Common myeloid progenitor, CD34-positive (primary cell): ENCODE data around the gene PMP22.

Source experiments
- CTCF ChIA-PET: fragments of 350-600 bp; sonication (Branson Sonifier 250); formaldehyde crosslinking; loops from one replicate; lab custom pipeline; 2021; ENCODE audit warnings: antibody characterized with exemption; lab: Charles Lee
- POLR2A ChIA-PET: fragments of 350-600 bp; sonication (Branson Sonifier 250); formaldehyde crosslinking; loops from one replicate; lab custom pipeline; 2021; ENCODE audit warnings: antibody characterized with exemption; lab: Charles Lee
- DNase-seq, 3 donors: peaks; one replicate each; pipeline versions ENCODE4 v3.0.0 to v3.0.0-alpha.2; 2013
- H3K27ac ChIP-seq, 2 experiments: 1 replicate in 1 of 2; 2 replicates in 1 of 2; pipeline ENCODE4 v1.7.0; 2013; ENCODE audit warnings: inconsistent platforms in 2 of 2, low read length in 2 of 2, mild to moderate bottlenecking in 2 of 2, low read depth in 1 of 2, moderate library complexity in 1 of 2; ENCODE audit not compliant: severe bottlenecking in 2 of 2, insufficient read depth in 1 of 2, poor library complexity in 1 of 2
- H3K27me3 ChIP-seq, 5 experiments: replicated peaks in 2 of 5; 1 replicate in 3 of 5; 2 replicates in 2 of 5; pipeline versions ENCODE4 v1.6.1 to v1.7.0; 2013; ENCODE audit warnings: low read length in 4 of 5, mild to moderate bottlenecking in 2 of 5, moderate library complexity in 2 of 5, inconsistent platforms in 1 of 5; ENCODE audit not compliant: insufficient read depth in 5 of 5, control insufficient read depth in 4 of 5
- H3K36me3 ChIP-seq, 4 experiments: 1 replicate in 2 of 4; 2 replicates in 2 of 4; pipeline versions ENCODE4 v1.6.1 to v1.7.0; 2013; ENCODE audit warnings: low read length in 3 of 4, control low read depth in 1 of 4, mild to moderate bottlenecking in 1 of 4; ENCODE audit not compliant: control insufficient read depth in 4 of 4, insufficient read depth in 4 of 4
- H3K4me1 ChIP-seq, 4 experiments: 1 replicate in 3 of 4; 2 replicates in 1 of 4; pipeline versions ENCODE4 v1.6.1 to v1.7.1; 2013; ENCODE audit warnings: low read length in 3 of 4, mild to moderate bottlenecking in 3 of 4, control low read depth in 1 of 4, inconsistent platforms in 1 of 4, moderate library complexity in 1 of 4; ENCODE audit not compliant: control insufficient read depth in 4 of 4, insufficient read depth in 4 of 4; ENCODE audit errors: control extremely low read depth in 1 of 4
- H3K4me3 ChIP-seq, 7 experiments: 1 replicate in 4 of 7; 2 replicates in 3 of 7; pipeline versions ENCODE4 v1.5.1 to v1.7.0; 2013; ENCODE audit warnings: mild to moderate bottlenecking in 7 of 7, low read length in 6 of 7, moderate library complexity in 6 of 7, inconsistent platforms in 2 of 7, low read depth in 2 of 7, control low read depth in 1 of 7; ENCODE audit not compliant: insufficient read depth in 4 of 7, control insufficient read depth in 1 of 7; ENCODE audit errors: extremely low read depth in 1 of 7
- H3K9me3 ChIP-seq, 5 experiments: 1 replicate in 4 of 5; 2 replicates in 1 of 5; pipeline versions ENCODE4 v1.6.1 to v1.7.1; 2013; ENCODE audit warnings: low read length in 4 of 5, mild to moderate bottlenecking in 2 of 5, inconsistent platforms in 1 of 5, low read depth in 1 of 5, moderate library complexity in 1 of 5; ENCODE audit not compliant: control insufficient read depth in 4 of 5, insufficient read depth in 2 of 5; ENCODE audit errors: control extremely low read depth in 1 of 5
- WGBS: methylation state at CpG from one replicate; pipeline ENCODE4 v1.1.5; 2013; ENCODE audit not compliant: insufficient coverage; 5-methylcytosine and 5-hydroxymethylcytosine counted together

Gene PMP22

DNA sequence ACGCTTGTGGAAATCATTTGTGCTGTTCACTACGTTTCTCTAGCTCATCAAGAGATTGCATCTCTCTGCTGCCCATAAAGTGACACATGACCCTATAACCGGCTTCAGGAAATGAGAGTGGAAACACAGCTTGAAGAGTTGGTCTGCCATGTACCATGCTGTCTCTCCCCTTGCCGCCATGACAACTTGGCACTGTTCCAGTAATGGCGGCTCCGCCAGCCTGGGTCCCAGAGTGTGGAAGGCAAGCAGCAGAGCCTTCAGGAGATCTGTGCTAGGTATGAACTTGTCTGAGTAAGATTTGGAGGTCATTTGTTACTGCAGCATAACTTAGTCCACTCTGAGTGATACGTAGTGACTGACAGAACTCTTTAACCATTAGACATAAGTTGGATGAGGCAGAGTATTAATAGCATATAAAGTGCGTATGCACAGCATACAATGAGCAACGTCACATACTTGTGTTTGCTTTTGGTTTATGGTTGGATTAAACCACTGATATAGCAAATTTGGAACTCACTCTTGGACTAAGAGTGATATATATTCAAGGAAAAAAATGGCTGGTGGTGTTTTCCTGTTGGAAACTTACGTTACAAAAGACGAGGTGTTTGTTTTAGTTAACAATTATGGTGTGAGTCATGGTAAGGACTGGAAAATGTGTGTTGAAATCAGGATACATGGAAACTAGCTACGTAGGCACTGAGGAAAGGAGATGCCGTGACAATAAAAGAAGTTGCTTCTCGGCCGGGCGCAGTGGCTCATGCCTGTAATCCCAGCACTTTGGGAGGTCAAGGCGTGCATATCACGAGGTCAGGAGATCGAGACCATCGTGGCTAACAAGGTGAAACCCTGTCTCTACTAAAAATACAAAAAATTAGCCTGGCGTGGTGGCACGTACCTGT is 24.4 kb upstream of the PMP22 start:
- WGBS: 83% methylated on average over 11 of the region's 22 CpGs
- ChIA-PET CTCF (no interaction called here), POLR2A (no interaction called here)
- peaks cover 0 to 2% (median 0%) of the 10 kb centered on the region in 5 experiments for H3K27me3 ChIP-seq
- H3K36me3 ChIP-seq: no peaks in the 10 kb centered on the region
- H3K27ac ChIP-seq: no peak overlapping the region
- H3K4me1 ChIP-seq: no peaks in the 10 kb centered on the region
- H3K9me3 ChIP-seq: peaks cover 0 to 1% (median 0%) of the 10 kb centered on the region in 5 experiments
- DNase-seq: no peak
- H3K4me3 ChIP-seq: no peak overlapping the region

DNA sequence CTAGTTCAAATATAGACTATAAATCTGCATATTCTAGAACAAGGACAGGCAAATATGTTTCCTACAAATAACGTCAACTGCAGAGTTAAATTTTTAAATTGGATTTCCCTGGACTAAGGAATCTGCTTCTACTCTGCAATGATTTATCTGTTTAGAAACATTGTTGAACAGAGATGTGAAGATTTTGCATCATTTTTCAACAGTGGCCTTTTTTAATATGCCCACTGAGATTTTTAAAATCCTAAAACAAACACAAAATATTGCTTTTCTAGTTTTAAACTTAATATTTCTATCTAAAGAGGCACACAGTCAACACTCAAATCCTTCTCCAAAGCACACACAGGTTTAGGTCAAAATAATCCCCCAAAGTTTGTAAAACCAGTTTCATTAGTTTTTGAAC is 23.7 kb upstream of the PMP22 start:
- peaks cover 0 to 1% (median 0%) of the 10 kb centered on the region in 5 experiments for H3K9me3 ChIP-seq
- H3K4me1 ChIP-seq: no peaks in the 10 kb centered on the region
- POLR2A ChIA-PET: no interaction called here
- H3K36me3 ChIP-seq: no peaks in the 10 kb centered on the region
- H3K4me3 ChIP-seq: no peak overlapping the region
- DNase-seq: no peak
- no CpG with 5 or more reads among the region's 1 CpG for WGBS
- CTCF ChIA-PET: no interaction called here
- no peak overlapping the region for H3K27ac ChIP-seq
- peaks cover 0 to 2% (median 0%) of the 10 kb centered on the region in 5 experiments for H3K27me3 ChIP-seq

DNA sequence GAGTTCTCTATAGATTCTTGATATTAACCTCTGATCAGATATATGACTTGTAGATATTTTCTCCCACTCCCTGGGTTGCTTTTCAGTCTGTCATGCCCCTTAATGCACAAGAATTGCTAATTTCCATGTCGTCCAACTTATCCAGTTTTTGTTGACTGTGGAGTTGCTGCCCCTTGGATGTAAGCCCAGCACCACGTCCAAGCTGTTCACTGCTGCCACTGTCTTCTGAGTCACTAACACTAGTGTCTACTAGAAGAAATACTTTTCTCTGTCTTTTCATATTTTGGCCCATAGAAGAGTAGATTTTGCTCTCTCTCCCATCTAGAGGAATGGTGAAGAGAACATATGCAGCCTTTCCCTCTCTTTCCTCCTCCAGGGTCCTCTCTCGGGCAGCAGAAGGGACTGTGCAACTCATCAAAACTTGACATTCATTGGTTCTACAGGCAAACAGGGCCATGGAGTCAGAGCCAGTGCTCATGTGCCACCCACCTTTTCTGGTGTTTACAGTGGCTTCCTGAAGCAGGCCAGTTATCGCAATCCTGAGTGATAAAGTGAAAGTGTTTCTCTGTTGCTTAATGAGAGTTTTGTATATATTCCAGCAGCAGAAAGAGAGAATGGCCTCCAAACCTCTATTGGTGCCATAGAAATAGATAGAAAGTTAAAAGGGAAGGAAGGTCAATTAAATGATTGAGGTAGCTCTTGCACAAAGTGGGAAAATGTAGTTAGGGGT is 22.6 kb upstream of the PMP22 start:
- H3K9me3 ChIP-seq: peaks cover 0 to 3% (median 1%) of the 10 kb centered on the region in 5 experiments
- POLR2A ChIA-PET: no interaction called here
- H3K36me3 ChIP-seq: no peaks in the 10 kb centered on the region
- DNase-seq: no peak
- peaks cover 0 to 3% (median 0%) of the 10 kb centered on the region in 5 experiments for H3K27me3 ChIP-seq
- H3K4me1 ChIP-seq: no peaks in the 10 kb centered on the region
- no peak overlapping the region for H3K4me3 ChIP-seq
- 93% methylated on average over 4 of the region's 4 CpGs for WGBS
- CTCF ChIA-PET: no interaction called here
- no peak overlapping the region for H3K27ac ChIP-seq

DNA sequence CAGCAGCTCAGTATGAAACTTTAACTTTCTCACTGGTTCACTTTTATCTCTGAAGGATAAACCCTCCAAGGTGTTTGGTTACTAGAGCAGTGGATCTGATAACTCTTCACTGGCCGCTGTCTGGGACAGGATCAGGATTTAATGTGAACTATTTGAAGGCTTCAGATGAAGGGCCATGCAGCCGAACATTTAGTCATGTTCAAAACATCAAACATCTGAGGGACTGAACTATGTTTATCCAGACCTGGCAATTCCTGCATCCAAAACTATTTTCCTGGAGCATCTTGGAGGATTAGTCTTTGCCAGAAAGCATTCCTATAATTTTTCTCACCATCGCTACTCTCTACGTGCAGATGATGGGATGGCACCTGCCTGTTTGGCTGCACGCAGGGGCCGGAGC is 20.3 kb upstream of the PMP22 start:
- Histone ChIP-seq H3K4me1 (no peaks in the 10 kb centered on the region), H3K27me3 (peaks cover 0 to 4% (median 2%) of the 10 kb centered on the region in 5 experiments), H3K27ac (no peak overlapping the region), H3K9me3 (peaks cover 0 to 3% (median 1%) of the 10 kb centered on the region in 5 experiments), H3K4me3 (no peak overlapping the region), H3K36me3 (no peaks in the 10 kb centered on the region)
- ChIA-PET CTCF (no interaction called here), POLR2A (no interaction called here)
- 94% methylated on average over 6 of the region's 6 CpGs for WGBS
- no peak for DNase-seq

DNA sequence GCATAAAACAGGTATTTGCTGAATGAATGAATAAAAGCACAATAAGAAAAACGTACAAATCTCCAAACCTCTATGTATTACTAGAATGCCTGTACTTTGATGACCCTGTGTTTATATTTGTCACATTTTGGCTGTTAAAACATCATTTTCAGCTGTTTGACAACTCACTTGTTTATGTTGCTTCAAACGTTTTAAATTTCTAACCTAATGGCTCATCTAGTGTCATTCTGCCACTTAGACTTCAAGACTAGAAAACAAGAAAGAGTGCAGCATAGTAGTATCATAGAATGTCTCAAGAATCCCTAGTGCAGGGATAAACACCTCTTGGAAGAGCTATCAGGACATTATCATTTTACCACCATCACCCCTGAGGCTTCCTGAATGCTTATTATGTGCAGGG is 19.4 kb upstream of the PMP22 start:
- H3K9me3 ChIP-seq: peaks cover 0 to 3% (median 1%) of the 10 kb centered on the region in 5 experiments
- no peak overlapping the region for H3K27ac ChIP-seq
- H3K4me1 ChIP-seq: no peaks in the 10 kb centered on the region
- H3K36me3 ChIP-seq: no peaks in the 10 kb centered on the region
- peaks cover 0 to 6% (median 2%) of the 10 kb centered on the region in 5 experiments for H3K27me3 ChIP-seq
- no peak for DNase-seq
- H3K4me3 ChIP-seq: no peak overlapping the region
- WGBS: 57% methylated on average over 1 of the region's 2 CpGs
- CTCF ChIA-PET: no interaction called here
- POLR2A ChIA-PET: no interaction called here

DNA sequence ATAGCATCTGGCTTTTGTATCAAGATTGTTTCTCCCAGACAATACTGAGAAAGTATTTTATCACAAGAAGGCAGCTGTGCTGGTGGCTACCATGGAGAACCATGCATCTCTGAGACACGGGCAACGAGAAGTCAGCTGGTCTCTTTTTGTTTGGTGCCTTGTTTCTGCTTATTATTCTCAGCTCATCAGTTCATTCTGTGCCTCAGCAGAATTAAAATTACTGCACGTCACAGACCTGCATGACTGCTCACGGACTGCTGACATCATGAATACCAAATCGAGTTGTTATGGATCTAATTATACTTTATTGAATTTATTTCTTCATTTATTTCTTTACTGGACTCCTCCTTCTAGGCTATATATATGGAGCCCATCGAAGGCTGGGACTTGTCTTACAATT is 19.0 kb upstream of the PMP22 start:
- Histone ChIP-seq H3K4me3 (no peak overlapping the region), H3K27me3 (peaks cover 0 to 6% (median 2%) of the 10 kb centered on the region in 5 experiments), H3K27ac (no peak overlapping the region), H3K9me3 (peaks cover 0 to 3% (median 1%) of the 10 kb centered on the region in 5 experiments), H3K4me1 (no peaks in the 10 kb centered on the region), H3K36me3 (no peaks in the 10 kb centered on the region)
- WGBS: 76% methylated on average over 2 of the region's 6 CpGs
- DNase-seq: no peak
- POLR2A ChIA-PET: no interaction called here
- CTCF ChIA-PET: no interaction called here

DNA sequence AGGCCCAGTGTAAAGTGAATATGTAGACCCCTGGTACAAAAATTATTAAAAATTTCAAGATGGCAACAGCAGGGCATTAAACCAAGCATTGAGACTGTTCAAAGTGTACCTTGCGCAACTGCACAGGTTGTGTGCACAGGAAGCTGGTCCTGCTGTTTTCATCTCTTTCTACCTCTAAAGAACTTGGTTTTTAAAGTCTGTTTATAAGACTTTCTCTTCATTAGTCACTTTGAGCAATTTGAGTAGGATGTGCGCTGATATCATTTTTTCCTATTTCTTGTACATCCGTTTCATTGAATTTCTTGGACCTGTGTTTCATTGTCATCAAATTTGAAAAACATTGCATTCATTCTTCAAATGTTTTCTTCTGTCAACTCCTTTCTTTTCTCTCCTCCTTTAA is 16.8 kb upstream of the PMP22 start:
- Histone ChIP-seq H3K4me3 (no peak overlapping the region), H3K4me1 (no peaks in the 10 kb centered on the region), H3K27ac (no peak overlapping the region), H3K27me3 (peaks cover 3 to 19% (median 5%) of the 10 kb centered on the region in 5 experiments), H3K9me3 (peaks cover 0 to 3% (median 1%) of the 10 kb centered on the region in 5 experiments), H3K36me3 (no peaks in the 10 kb centered on the region)
- ChIA-PET CTCF (interaction anchor here (0.6 kb wide), 1 partner anchor 55 kb away, joined by 3 read pairs; no protein-coding TSS in a partner anchor), POLR2A (no interaction called here)
- no peak for DNase-seq
- WGBS: 90% methylated on average over 1 of the region's 3 CpGs
